ENCODE measurements around the gene MEIOC. TPM values are rescaled to one million over a fixed set of nuclear protein-coding genes. Genes with fewer than 3 reads are reported as not detected.

The MEIOC gene
- under 0.01 TPM in 1 of 2 replicates, not detected in the other for total RNA-seq

DNA sequence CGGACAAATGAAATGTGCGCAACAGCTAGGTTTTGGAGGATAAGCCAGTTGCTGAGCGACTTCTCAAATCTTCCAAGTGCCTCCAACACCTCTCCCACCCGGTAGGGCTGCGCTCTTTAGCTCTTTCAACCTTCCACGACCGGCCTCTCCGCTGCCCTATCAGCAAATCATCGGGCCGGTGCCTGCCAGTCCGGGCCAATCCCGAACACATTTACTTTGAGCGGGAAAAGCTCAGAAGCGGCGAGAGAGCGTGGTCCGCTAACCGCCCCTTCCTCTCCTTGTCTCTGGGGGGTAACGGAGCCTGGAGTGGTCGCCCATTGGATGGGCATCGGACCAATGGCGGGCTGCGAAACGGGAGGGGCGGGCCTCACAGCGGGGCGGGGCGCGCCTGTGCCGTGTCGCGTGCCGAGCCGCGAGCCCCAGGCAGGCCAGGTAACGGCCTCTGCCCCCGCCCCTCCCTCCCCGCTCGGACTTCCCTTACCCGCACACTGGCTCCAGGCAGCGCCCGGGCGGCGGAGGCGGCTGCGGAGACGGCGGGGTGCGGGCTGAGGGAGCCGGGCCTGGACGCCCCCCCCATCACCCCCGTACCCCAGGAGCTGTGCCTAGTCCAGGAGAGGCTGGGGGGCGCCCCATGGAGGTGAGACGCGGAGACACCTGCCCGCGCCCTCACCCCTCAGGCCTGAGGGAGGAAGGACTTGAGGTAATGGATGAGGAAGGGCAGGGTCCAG lies at the start of gene MEIOC:
Gene MEIOC, plus strand, starts transcription at position 486 of the 728 bp plus-strand sequence. Its CDS starts 146 bp downstream, at position 632.

DNA sequence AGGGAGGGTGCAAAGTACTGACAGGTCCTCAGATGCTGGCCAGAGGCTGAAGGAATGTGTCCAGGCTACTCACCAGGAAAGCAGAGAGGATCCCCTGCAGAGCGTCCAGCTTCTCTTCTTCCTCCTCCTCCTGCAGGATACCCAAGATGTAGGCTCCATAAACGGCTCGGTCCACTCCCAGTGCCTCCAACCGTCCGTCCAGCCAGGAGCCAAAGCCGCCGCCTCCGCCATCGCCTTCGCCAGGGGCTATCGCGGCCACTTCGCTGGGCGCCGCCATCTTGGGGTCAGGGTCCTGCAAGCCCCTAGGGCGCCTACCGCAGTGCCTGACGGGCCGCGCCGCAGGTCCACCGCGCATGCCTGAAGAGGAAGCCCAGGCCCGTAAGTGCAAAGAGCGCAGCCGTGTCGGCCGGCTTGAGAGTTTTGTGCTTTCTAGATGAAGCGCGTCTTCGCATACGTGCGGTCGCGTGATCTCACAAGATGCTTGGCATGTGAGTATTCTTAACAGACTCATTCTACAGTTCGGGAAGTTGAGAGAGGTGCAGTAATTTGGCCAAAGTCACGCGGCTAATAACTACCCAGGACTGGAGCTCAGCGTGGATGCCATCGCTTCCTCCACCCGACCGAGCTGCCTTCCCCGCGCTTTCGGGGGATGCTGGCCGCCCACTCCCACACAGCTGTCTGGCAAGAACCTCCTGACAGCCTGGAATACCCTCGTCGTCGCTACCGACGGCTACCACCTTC lies 33.4 kb downstream of the MEIOC start, which contains the start of gene CCDC43:
Gene CCDC43, minus strand, starts transcription at position 300 of the 741 bp plus-strand sequence. Its CDS starts 23 bp downstream, at position 277.

DNA sequence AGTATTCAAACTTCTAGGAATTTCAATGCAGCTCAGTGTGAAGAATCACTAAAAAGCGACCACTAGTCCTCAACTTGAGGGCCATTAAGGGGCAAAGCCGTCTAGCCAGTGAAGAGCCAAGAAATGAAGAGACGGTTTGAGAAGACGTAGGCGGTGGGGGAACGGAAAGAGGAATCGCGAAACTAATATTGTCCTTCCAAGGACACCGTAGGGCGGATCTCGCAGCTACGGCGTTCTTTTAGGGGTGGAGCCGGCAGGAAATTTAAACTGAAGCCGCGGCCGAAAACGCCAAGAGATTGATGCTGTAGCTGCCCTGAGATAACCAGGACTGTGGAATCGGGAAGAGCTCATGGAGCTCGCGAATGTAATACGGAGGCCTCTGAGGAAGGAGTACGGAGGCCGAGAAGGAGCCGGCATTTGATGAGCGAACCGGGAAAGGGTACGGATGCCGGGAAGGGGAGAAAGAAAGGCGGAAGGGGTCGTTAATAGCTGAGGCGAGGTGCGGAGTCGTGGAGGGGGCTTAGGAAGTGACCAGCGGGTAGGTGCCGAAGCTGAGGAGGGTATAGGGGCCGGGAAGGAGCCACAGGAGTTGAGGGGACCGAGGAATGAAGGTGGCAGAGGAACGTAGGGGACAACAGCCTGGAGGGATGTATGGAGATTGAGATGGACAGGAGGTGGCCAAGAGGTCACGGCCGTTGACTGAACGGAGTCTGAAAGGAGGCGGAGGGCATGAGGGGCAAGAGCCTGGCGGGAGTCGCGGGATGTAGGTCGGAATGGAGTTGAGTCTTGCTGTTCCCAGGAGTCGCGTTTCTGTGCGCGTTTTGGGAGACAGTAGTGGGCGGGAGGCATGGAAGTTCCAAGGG lies 52.4 kb downstream of the MEIOC start, which contains the start of gene DBF4B:
Gene DBF4B, plus strand, starts transcription at position 265 of the 863 bp plus-strand sequence. Its CDS starts 156 bp downstream, at position 421.

Other genes with a start within 250 kb of the MEIOC start
- 12.7 and 19.0 TPM in 2 replicates for gene GPATCH8, start 153.1 kb upstream of the MEIOC start, total RNA-seq
- 1.4 and 2.6 TPM in 2 replicates for gene FZD2, start 99.0 kb upstream of the MEIOC start, total RNA-seq
- gene CCDC43, start 33.3 kb downstream of the MEIOC start, total RNA-seq, result 49.7 and 69.5 TPM in 2 replicates
- 5.2 and 7.3 TPM in 2 replicates for gene DBF4B, start 52.2 kb downstream of the MEIOC start, total RNA-seq
- under 0.01 and 0.15 TPM in 2 replicates for gene ADAM11, start 102.5 kb downstream of the MEIOC start, total RNA-seq
- gene GJC1, start 173.8 kb downstream of the MEIOC start, total RNA-seq, result 11.7 and 35.0 TPM in 2 replicates
- not detected in 2 replicates for gene HIGD1B, start 191.4 kb downstream of the MEIOC start, total RNA-seq
- gene EFTUD2, start 243.0 kb downstream of the MEIOC start, total RNA-seq, result 145 and 250 TPM in 2 replicates